ENCODE measurements around the gene CEP350.
A peak's percentile ranks its signal among the peaks of the same experiment; 100 is the strongest.

- peak in 1 of 4 experiments; percentile 13 for TF ChIP-seq CTCF (IDR thresholded peaks at IDR 0.05)
- TF ChIP-seq POLR2A (IDR thresholded peaks at IDR 0.05), result no peak
Observed at GRCh38 chr1:179953974-179954492, 577 bp upstream of the CEP350 start.
